Measurements from ENCODE around the gene SAP130.

SAP130 gene

GRCh38 chr2:128041561-128041960 lies 13.7 kb upstream of the SAP130 start:
- Histone ChIP-seq H3K79me1 (ENCODE audit: low read length) (no peaks in the 10 kb centered on the region), H3K4me1 (ENCODE audit: control insufficient read depth, low read depth, low read length) (no peaks in the 10 kb centered on the region), H3K23ac (ENCODE audit: low read length) (no peak overlapping the region), H2AK5ac (ENCODE audit: low read length) (no peak overlapping the region), H3K4me2 (ENCODE audit: low read length) (no peak overlapping the region), H3K4me3 (ENCODE audit: low read length) (no peak overlapping the region), H3K27me3 (ENCODE audit: insufficient read depth, low read length, poor library complexity) (no peaks in the 10 kb centered on the region), H2BK120ac (ENCODE audit: low read depth, low read length) (no peak overlapping the region), H3K18ac (ENCODE audit: low read length) (no peak overlapping the region), H4K8ac (ENCODE audit: low read depth, low read length) (no peak overlapping the region), H2BK15ac (replicated peaks; ENCODE audit: low read depth) (no peak overlapping the region), H2BK5ac (ENCODE audit: low read length) (no peak overlapping the region), H3K56ac (ENCODE audit: low read length) (no peak overlapping the region), H3K79me2 (ENCODE audit: control insufficient read depth, insufficient read depth, low read length) (no peaks in the 10 kb centered on the region), H3K27ac (ENCODE audit: low read depth, low read length) (no peak overlapping the region), H3K4ac (ENCODE audit: low read depth, low read length) (no peak overlapping the region), H4K5ac (ENCODE audit: low read length) (no peak overlapping the region), H3K36me3 (ENCODE audit: control insufficient read depth, insufficient read depth, low read length) (no peaks in the 10 kb centered on the region), H3K9ac (ENCODE audit: low read length) (no peak overlapping the region)
- no CpG with 5 or more reads among the region's 3 CpGs for WGBS (ENCODE audit: extremely low coverage, insufficient coverage, low lambda C conversion rate)
- DNase-seq, result no peak

DNA sequence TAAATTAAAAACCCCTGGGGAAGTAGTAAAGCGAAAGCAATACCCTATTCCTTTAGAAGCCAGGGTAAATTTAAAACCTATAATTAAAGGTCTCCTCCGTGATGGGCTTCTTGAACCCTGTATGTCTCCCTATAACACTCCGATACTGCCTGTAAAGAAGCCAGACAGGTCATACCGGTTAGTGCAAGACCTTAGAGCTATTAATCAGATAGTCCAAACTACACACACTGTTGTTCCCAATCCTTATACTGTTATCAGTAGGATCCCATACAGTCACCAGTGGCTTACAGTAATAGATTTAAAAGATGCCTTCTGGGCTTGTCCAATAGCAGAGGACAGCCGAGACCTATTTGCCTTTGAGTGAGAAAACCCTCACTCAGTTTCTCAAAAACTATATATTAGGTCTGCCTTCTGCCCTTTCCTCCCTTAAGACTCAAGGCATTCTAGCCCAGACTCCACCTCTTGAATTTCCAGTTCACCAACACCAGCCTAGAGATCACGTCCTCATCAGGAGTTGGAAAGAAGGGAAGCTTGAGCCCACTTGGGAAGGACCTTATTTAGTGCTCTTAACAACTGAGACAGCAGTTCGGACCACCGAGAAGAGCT lies 12.4 kb upstream of the SAP130 start:
- no peaks in the 10 kb centered on the region for H3K27me3 ChIP-seq (ENCODE audit: insufficient read depth, low read length, poor library complexity)
- no peak overlapping the region for H3K9ac ChIP-seq (ENCODE audit: low read length)
- H2BK5ac ChIP-seq (ENCODE audit: low read length), result no peak overlapping the region
- H3K79me1 ChIP-seq (ENCODE audit: low read length), result no peaks in the 10 kb centered on the region
- no peak overlapping the region for H4K8ac ChIP-seq (ENCODE audit: low read depth, low read length)
- no peak overlapping the region for H2BK120ac ChIP-seq (ENCODE audit: low read depth, low read length)
- H3K4me1 ChIP-seq (ENCODE audit: control insufficient read depth, low read depth, low read length), result no peaks in the 10 kb centered on the region
- H2BK15ac ChIP-seq (replicated peaks; ENCODE audit: low read depth), result no peak overlapping the region
- H3K18ac ChIP-seq (ENCODE audit: low read length), result no peak overlapping the region
- H3K79me2 ChIP-seq (ENCODE audit: control insufficient read depth, insufficient read depth, low read length), result no peaks in the 10 kb centered on the region
- no peak overlapping the region for H3K23ac ChIP-seq (ENCODE audit: low read length)
- H4K5ac ChIP-seq (ENCODE audit: low read length), result no peak overlapping the region
- no peak overlapping the region for H3K4me3 ChIP-seq (ENCODE audit: low read length)
- no peak overlapping the region for H2AK5ac ChIP-seq (ENCODE audit: low read length)
- no CpG with 5 or more reads among the region's 8 CpGs for WGBS (ENCODE audit: extremely low coverage, insufficient coverage, low lambda C conversion rate)
- H3K4ac ChIP-seq (ENCODE audit: low read depth, low read length), result no peak overlapping the region
- DNase-seq, result no peak
- H3K4me2 ChIP-seq (ENCODE audit: low read length), result no peak overlapping the region
- no peak overlapping the region for H3K56ac ChIP-seq (ENCODE audit: low read length)
- no peaks in the 10 kb centered on the region for H3K36me3 ChIP-seq (ENCODE audit: control insufficient read depth, insufficient read depth, low read length)
- no peak overlapping the region for H3K27ac ChIP-seq (ENCODE audit: low read depth, low read length)

GRCh38 chr2:128039535-128039934 lies 11.7 kb upstream of the SAP130 start:
- H2AK5ac ChIP-seq (ENCODE audit: low read length), result no peak overlapping the region
- H3K4ac ChIP-seq (ENCODE audit: low read depth, low read length), result no peak overlapping the region
- H3K4me2 ChIP-seq (ENCODE audit: low read length), result no peak overlapping the region
- no peak overlapping the region for H3K56ac ChIP-seq (ENCODE audit: low read length)
- H3K27me3 ChIP-seq (ENCODE audit: insufficient read depth, low read length, poor library complexity), result no peaks in the 10 kb centered on the region
- H4K5ac ChIP-seq (ENCODE audit: low read length), result no peak overlapping the region
- no peak overlapping the region for H3K23ac ChIP-seq (ENCODE audit: low read length)
- no peak overlapping the region for H3K4me3 ChIP-seq (ENCODE audit: low read length)
- no CpG with 5 or more reads among the region's 9 CpGs for WGBS (ENCODE audit: extremely low coverage, insufficient coverage, low lambda C conversion rate)
- H2BK5ac ChIP-seq (ENCODE audit: low read length), result no peak overlapping the region
- H4K8ac ChIP-seq (ENCODE audit: low read depth, low read length), result no peak overlapping the region
- no peak overlapping the region for H2BK120ac ChIP-seq (ENCODE audit: low read depth, low read length)
- H3K79me1 ChIP-seq (ENCODE audit: low read length), result no peaks in the 10 kb centered on the region
- H3K36me3 ChIP-seq (ENCODE audit: control insufficient read depth, insufficient read depth, low read length), result no peaks in the 10 kb centered on the region
- H3K18ac ChIP-seq (ENCODE audit: low read length), result no peak overlapping the region
- H3K79me2 ChIP-seq (ENCODE audit: control insufficient read depth, insufficient read depth, low read length), result no peaks in the 10 kb centered on the region
- no peak overlapping the region for H3K27ac ChIP-seq (ENCODE audit: low read depth, low read length)
- DNase-seq, result no peak
- H3K9ac ChIP-seq (ENCODE audit: low read length), result no peak overlapping the region
- no peak overlapping the region for H2BK15ac ChIP-seq (replicated peaks; ENCODE audit: low read depth)
- no peaks in the 10 kb centered on the region for H3K4me1 ChIP-seq (ENCODE audit: control insufficient read depth, low read depth, low read length)

- no peak for DNase-seq
- Histone ChIP-seq H4K8ac (ENCODE audit: low read depth, low read length) (no peak overlapping the region), H3K56ac (ENCODE audit: low read length) (no peak overlapping the region), H3K36me3 (ENCODE audit: control insufficient read depth, insufficient read depth, low read length) (no peaks in the 10 kb centered on the region), H4K5ac (ENCODE audit: low read length) (no peak overlapping the region), H3K4me2 (ENCODE audit: low read length) (no peak overlapping the region), H2BK5ac (ENCODE audit: low read length) (no peak overlapping the region), H3K4ac (ENCODE audit: low read depth, low read length) (no peak overlapping the region), H3K18ac (ENCODE audit: low read length) (no peak overlapping the region), H2BK120ac (ENCODE audit: low read depth, low read length) (no peak overlapping the region), H3K23ac (ENCODE audit: low read length) (no peak overlapping the region), H2AK5ac (ENCODE audit: low read length) (no peak overlapping the region), H2BK15ac (replicated peaks; ENCODE audit: low read depth) (no peak overlapping the region), H3K4me1 (ENCODE audit: control insufficient read depth, low read depth, low read length) (no peaks in the 10 kb centered on the region), H3K79me1 (ENCODE audit: low read length) (no peaks in the 10 kb centered on the region), H3K27me3 (ENCODE audit: insufficient read depth, low read length, poor library complexity) (no peaks in the 10 kb centered on the region), H3K4me3 (ENCODE audit: low read length) (no peak overlapping the region), H3K79me2 (ENCODE audit: control insufficient read depth, insufficient read depth, low read length) (no peaks in the 10 kb centered on the region), H3K27ac (ENCODE audit: low read depth, low read length) (no peak overlapping the region), H3K9ac (ENCODE audit: low read length) (no peak overlapping the region)
- no CpG with 5 or more reads among the region's 3 CpGs for WGBS (ENCODE audit: extremely low coverage, insufficient coverage, low lambda C conversion rate)
Observed at GRCh38 chr2:128038411-128038810, 10.6 kb upstream of the SAP130 start.

DNA sequence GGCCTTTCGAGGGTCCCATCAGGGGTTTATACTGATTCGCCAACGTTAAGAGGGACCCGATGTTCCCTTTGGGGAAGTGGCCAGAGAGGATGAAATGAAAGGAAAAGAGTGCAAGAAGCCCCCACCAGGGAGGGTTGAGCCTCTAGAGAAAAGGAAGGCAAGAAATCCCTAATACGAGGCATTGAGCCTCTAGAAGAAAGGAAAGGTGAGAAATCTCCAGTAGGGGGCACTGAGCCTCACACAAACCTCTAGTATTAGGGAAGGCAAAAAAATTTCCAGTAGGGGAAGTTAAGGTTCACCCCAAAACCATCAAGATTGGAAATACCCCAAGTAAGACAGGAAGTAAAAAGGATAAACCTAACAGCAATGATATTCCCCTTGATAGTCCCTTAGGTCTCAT lies 9.8 kb upstream of the SAP130 start:
- no CpG with 5 or more reads among the region's 5 CpGs for WGBS (ENCODE audit: extremely low coverage, insufficient coverage, low lambda C conversion rate)
- Histone ChIP-seq H3K9ac (ENCODE audit: low read length) (no peak overlapping the region), H3K79me1 (ENCODE audit: low read length) (no peaks in the 10 kb centered on the region), H2BK5ac (ENCODE audit: low read length) (no peak overlapping the region), H4K5ac (ENCODE audit: low read length) (no peak overlapping the region), H3K4ac (ENCODE audit: low read depth, low read length) (no peak overlapping the region), H2AK5ac (ENCODE audit: low read length) (no peak overlapping the region), H3K27ac (ENCODE audit: low read depth, low read length) (no peak overlapping the region), H4K8ac (ENCODE audit: low read depth, low read length) (no peak overlapping the region), H3K4me3 (ENCODE audit: low read length) (no peak overlapping the region), H3K18ac (ENCODE audit: low read length) (no peak overlapping the region), H3K4me2 (ENCODE audit: low read length) (no peak overlapping the region), H3K23ac (ENCODE audit: low read length) (no peak overlapping the region), H3K79me2 (ENCODE audit: control insufficient read depth, insufficient read depth, low read length) (no peaks in the 10 kb centered on the region), H2BK15ac (replicated peaks; ENCODE audit: low read depth) (no peak overlapping the region), H3K56ac (ENCODE audit: low read length) (no peak overlapping the region), H2BK120ac (ENCODE audit: low read depth, low read length) (no peak overlapping the region), H3K27me3 (ENCODE audit: insufficient read depth, low read length, poor library complexity) (no peaks in the 10 kb centered on the region), H3K4me1 (ENCODE audit: control insufficient read depth, low read depth, low read length) (no peaks in the 10 kb centered on the region), H3K36me3 (ENCODE audit: control insufficient read depth, insufficient read depth, low read length) (no peaks in the 10 kb centered on the region)
- DNase-seq, result no peak

All from mesendoderm (in vitro differentiated cells).